Trophoblast cell (in vitro differentiated cells and primary cell): ENCODE measurements around the gene EEFSEC.

Experiments used
- DNase-seq, 2 donors: peaks; one replicate each; pipeline ENCODE4 v3.0.0-alpha.2; 2016
- H2AFZ ChIP-seq: 2 replicates; pipeline ENCODE4 v1.6.1; 2013; ENCODE audit warnings: low read length, moderate library complexity, mild to moderate bottlenecking; ENCODE audit not compliant: insufficient read depth, poor library complexity
- H2AK5ac ChIP-seq: 2 replicates; pipeline ENCODE4 v1.6.1; 2013; ENCODE audit warnings: mild to moderate bottlenecking, low read length
- H2BK120ac ChIP-seq: 2 replicates; pipeline ENCODE4 v1.6.1; 2013; ENCODE audit warnings: low read length, mild to moderate bottlenecking, moderate library complexity; ENCODE audit not compliant: insufficient read depth, poor library complexity
- H2BK12ac ChIP-seq: 2 replicates; pipeline ENCODE4 v1.6.1; 2013; ENCODE audit warnings: mild to moderate bottlenecking, low read length, moderate library complexity
- H2BK5ac ChIP-seq: 2 replicates; pipeline ENCODE4 v1.6.1; 2013; ENCODE audit warnings: low read length, low read depth, moderate library complexity, mild to moderate bottlenecking; ENCODE audit not compliant: poor library complexity
- H3K14ac ChIP-seq: 2 replicates; pipeline ENCODE4 v1.6.1; 2013; ENCODE audit warnings: mild to moderate bottlenecking, low read length
- H3K18ac ChIP-seq: 2 replicates; pipeline ENCODE4 v1.6.1; 2013; ENCODE audit warnings: mild to moderate bottlenecking, low read length
- H3K23ac ChIP-seq: 2 replicates; pipeline ENCODE4 v1.6.1; 2013; ENCODE audit warnings: low read length
- H3K27ac ChIP-seq: 2 replicates; pipeline ENCODE4 v1.5.1; 2013; ENCODE audit warnings: low read depth, mild to moderate bottlenecking, inconsistent platforms, low read length, moderate library complexity
- H3K27me3 ChIP-seq: 2 replicates; pipeline ENCODE4 v1.6.1; 2013; ENCODE audit warnings: inconsistent platforms, mild to moderate bottlenecking, low read length, moderate library complexity; ENCODE audit not compliant: insufficient read depth
- H3K36me3 ChIP-seq, 2 experiments: 1 replicate in 1 of 2; 2 replicates in 1 of 2; pipeline ENCODE4 v1.6.1; 2013; ENCODE audit warnings: low read length in 2 of 2, mild to moderate bottlenecking in 2 of 2, moderate library complexity in 1 of 2; ENCODE audit not compliant: insufficient read depth in 2 of 2, control insufficient read depth in 1 of 2
- H3K4ac ChIP-seq: 2 replicates; pipeline ENCODE4 v1.6.1; 2013; ENCODE audit warnings: low read depth, mild to moderate bottlenecking, low read length, moderate library complexity
- H3K4me1 ChIP-seq, 2 experiments: 1 replicate in 1 of 2; 2 replicates in 1 of 2; pipeline ENCODE4 v1.6.1; 2013; ENCODE audit warnings: low read length in 2 of 2, mild to moderate bottlenecking in 2 of 2, moderate library complexity in 1 of 2; ENCODE audit not compliant: insufficient read depth in 2 of 2, control insufficient read depth in 1 of 2
- H3K4me2 ChIP-seq: 2 replicates; pipeline ENCODE4 v1.6.1; 2013; ENCODE audit warnings: inconsistent platforms, mild to moderate bottlenecking, low read length, moderate library complexity
- H3K4me3 ChIP-seq: 2 replicates; pipeline ENCODE4 v1.5.1; 2013; ENCODE audit warnings: mild to moderate bottlenecking, low read depth, low read length, inconsistent platforms
- H3K79me1 ChIP-seq: one replicate; pipeline ENCODE4 v1.6.1; 2013; ENCODE audit warnings: low read length
- H3K79me2 ChIP-seq: 2 replicates; pipeline ENCODE4 v1.6.1; 2013; ENCODE audit warnings: low read length, mild to moderate bottlenecking; ENCODE audit not compliant: control insufficient read depth, insufficient read depth, poor library complexity
- H3K9ac ChIP-seq: 2 replicates; pipeline ENCODE4 v1.6.1; 2013; ENCODE audit warnings: mild to moderate bottlenecking, low read length
- H3K9me3 ChIP-seq: 2 replicates; pipeline ENCODE4 v1.6.1; 2013; ENCODE audit warnings: low read depth, mild to moderate bottlenecking, control low read depth, inconsistent platforms, low read length; ENCODE audit not compliant: insufficient read depth
- H4K12ac ChIP-seq: 2 replicates; pipeline ENCODE4 v1.6.1; 2013; ENCODE audit warnings: low read depth, mild to moderate bottlenecking, low read length, moderate library complexity
- H4K8ac ChIP-seq: 2 replicates; pipeline ENCODE4 v1.6.1; 2013; ENCODE audit warnings: low read depth, mild to moderate bottlenecking, low read length, moderate library complexity
- H4K91ac ChIP-seq: one replicate; pipeline ENCODE4 v1.6.1; 2013; ENCODE audit warnings: low read depth, mild to moderate bottlenecking, low read length, moderate library complexity
- WGBS: extraction: QIAGEN DNeasy Blood & Tissue Kit; methylation state at CpG from one replicate; pipeline ENCODE4 v1.1.7; 2013; ENCODE audit warnings: missing lambda C conversion rate; ENCODE audit not compliant: insufficient read length, insufficient coverage; ENCODE audit errors: extremely low coverage; 5-methylcytosine and 5-hydroxymethylcytosine counted together

Gene EEFSEC

GRCh38 chr3:128381609-128382008 lies 228.3 kb downstream of the EEFSEC start:
- Histone ChIP-seq H3K79me1 (no peaks in the 10 kb centered on the region), H2BK120ac (no peak overlapping the region), H3K4ac (no peak overlapping the region), H2AK5ac (no peak overlapping the region), H3K79me2 (no peaks in the 10 kb centered on the region), H3K9me3 (no peaks in the 10 kb centered on the region), H3K4me3 (no peak overlapping the region), H3K18ac (no peak overlapping the region), H2BK12ac (no peak overlapping the region), H4K8ac (no peak overlapping the region), H3K4me2 (no peak overlapping the region), H3K9ac (no peak overlapping the region), H3K36me3 (no peaks in the 10 kb centered on the region), H4K12ac (no peak overlapping the region), H2AFZ (no peak overlapping the region), H2BK5ac (no peak overlapping the region), H3K27ac (no peak overlapping the region), H3K23ac (no peak overlapping the region), H3K4me1 (peaks cover 5 to 8% of the 10 kb centered on the region in 2 experiments), H4K91ac (no peak overlapping the region), H3K14ac (no peak overlapping the region), H3K27me3 (no peaks in the 10 kb centered on the region)
- DNase-seq = no peak
- WGBS = no CpG with 5 or more reads among the region's 10 CpGs

- no peak overlapping the region for H3K18ac ChIP-seq
- no peak for DNase-seq
- no peaks in the 10 kb centered on the region for H3K9me3 ChIP-seq
- no peak overlapping the region for H2AK5ac ChIP-seq
- no peak overlapping the region for H4K8ac ChIP-seq
- H3K79me2 ChIP-seq = no peaks in the 10 kb centered on the region
- H3K4ac ChIP-seq = no peak overlapping the region
- no peak overlapping the region for H2BK12ac ChIP-seq
- H3K4me3 ChIP-seq = peak overlapping the region; percentile 8
- H2BK120ac ChIP-seq = no peak overlapping the region
- H3K14ac ChIP-seq = no peak overlapping the region
- no peak overlapping the region for H3K9ac ChIP-seq
- no peak overlapping the region for H2AFZ ChIP-seq
- no peak overlapping the region for H4K91ac ChIP-seq
- no peak overlapping the region for H4K12ac ChIP-seq
- no peaks in the 10 kb centered on the region for H3K27me3 ChIP-seq
- H3K4me2 ChIP-seq = no peak overlapping the region
- no CpG with 5 or more reads among the region's 14 CpGs for WGBS
- no peak overlapping the region for H3K27ac ChIP-seq
- H2BK5ac ChIP-seq = no peak overlapping the region
- H3K4me1 ChIP-seq = peaks cover 5 to 8% of the 10 kb centered on the region in 2 experiments
- no peaks in the 10 kb centered on the region for H3K36me3 ChIP-seq
- no peaks in the 10 kb centered on the region for H3K79me1 ChIP-seq
- H3K23ac ChIP-seq = no peak overlapping the region
These were observed 229.0 kb downstream of the EEFSEC start for GRCh38 chr3:128382221-128382807.

DNA sequence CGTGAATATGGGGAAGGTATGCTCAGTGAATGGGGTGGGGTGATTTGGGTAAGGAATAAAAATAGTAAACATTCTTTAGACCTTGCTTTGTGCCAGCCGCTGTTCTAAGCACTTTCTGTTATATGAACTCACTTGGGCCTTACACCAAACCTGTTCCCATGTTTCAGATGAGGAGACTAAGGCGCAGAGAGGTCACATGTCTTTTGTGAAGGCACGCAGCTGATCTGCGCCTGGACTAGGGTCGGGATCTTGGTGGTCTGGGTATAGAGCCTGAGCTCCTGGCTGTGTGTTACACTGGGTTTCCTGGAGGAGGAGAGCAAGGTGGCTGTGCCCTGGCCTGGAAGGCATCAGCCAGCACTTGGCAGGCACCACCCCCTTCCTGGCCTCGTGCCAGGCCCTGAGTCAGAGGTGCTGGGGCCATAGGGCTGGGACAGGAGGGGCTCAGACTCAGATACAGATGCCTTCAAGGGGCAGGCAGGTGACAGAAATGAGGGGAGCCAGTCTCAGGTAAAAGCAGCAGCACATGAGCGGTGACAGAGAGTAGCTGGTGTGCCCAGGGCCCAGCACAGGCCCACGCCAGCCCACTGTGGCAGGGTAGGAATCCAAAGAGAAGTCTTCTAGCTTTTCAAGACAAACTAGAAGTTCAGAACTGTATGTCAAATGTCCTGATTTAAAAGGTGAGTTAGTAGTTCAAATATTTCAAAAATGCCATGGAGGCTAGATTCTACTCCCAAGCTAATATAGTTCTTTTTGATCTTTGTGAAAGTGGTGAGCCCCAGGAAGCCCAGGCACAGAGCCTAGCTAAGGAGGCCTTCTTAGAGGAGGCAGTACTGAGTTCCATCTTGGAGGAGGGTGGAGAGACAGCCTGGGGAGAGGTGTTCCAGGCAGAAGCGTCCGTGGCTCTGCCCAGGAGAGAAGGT lies 230.3 kb downstream of the EEFSEC start:
- H3K36me3 ChIP-seq = no peaks in the 10 kb centered on the region
- H3K23ac ChIP-seq = no peak overlapping the region
- no peak overlapping the region for H2BK5ac ChIP-seq
- H3K9ac ChIP-seq = no peak overlapping the region
- H3K4me3 ChIP-seq = no peak overlapping the region
- no peak overlapping the region for H3K27ac ChIP-seq
- no peak overlapping the region for H3K4me2 ChIP-seq
- H2AFZ ChIP-seq = no peak overlapping the region
- no peak overlapping the region for H3K14ac ChIP-seq
- no peak overlapping the region for H2BK12ac ChIP-seq
- H3K79me1 ChIP-seq = no peaks in the 10 kb centered on the region
- no peak overlapping the region for H3K18ac ChIP-seq
- H4K12ac ChIP-seq = no peak overlapping the region
- H3K27me3 ChIP-seq = no peaks in the 10 kb centered on the region
- peak; percentile 15 to 54 for DNase-seq
- H2AK5ac ChIP-seq = peak overlapping the region; percentile 23
- no peaks in the 10 kb centered on the region for H3K9me3 ChIP-seq
- H3K4me1 ChIP-seq = peaks cover 5 to 8% of the 10 kb centered on the region in 2 experiments
- H3K4ac ChIP-seq = no peak overlapping the region
- H4K91ac ChIP-seq = no peak overlapping the region
- H4K8ac ChIP-seq = no peak overlapping the region
- H2BK120ac ChIP-seq = no peak overlapping the region
- WGBS = no CpG with 5 or more reads among the region's 11 CpGs
- no peaks in the 10 kb centered on the region for H3K79me2 ChIP-seq

DNA sequence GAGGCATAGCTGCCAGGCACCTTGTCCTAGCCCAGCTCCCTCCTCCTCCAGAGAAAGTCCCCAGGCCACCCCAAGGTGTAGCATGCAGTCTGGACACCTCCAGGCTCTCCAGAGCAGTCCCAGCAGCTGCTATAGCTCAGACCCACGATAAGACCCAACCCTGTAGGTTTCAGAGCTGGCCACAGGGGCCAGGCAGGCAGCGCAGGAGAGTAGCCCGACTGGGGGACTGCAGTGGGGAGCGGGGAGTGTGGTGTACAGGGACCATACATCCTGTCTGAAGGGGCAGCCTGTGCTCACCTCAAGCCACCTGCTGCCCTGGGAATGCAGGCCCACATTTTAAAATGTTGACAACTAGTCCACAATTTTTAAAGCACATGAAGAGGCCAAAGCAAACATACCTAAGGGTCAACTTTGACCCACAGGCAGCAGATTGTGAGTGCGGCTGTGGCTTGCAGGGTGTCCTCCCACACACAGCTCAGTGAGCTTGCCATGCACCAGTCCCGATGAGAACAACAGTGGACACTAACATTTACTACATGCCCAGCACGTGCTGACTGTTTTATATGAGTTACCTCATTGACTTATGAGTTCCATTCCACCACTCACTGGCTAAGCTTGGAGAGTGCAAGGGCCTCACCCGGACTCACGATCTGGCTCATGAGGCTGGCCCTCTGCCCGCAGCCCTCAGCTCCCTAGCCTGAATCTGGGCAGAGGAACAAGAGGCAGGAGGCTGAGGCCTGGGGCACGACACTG lies 232.0 kb downstream of the EEFSEC start:
- Histone ChIP-seq H3K36me3 (no peaks in the 10 kb centered on the region), H4K8ac (no peak overlapping the region), H4K12ac (no peak overlapping the region), H2AFZ (no peak overlapping the region), H3K79me1 (no peaks in the 10 kb centered on the region), H4K91ac (no peak overlapping the region), H3K4me3 (no peak overlapping the region), H3K4me2 (no peak overlapping the region), H2AK5ac (no peak overlapping the region), H3K27ac (no peak overlapping the region), H3K23ac (no peak overlapping the region), H2BK5ac (no peak overlapping the region), H3K4me1 (peaks cover 5 to 8% of the 10 kb centered on the region in 2 experiments), H3K14ac (no peak overlapping the region), H3K4ac (no peak overlapping the region), H3K9me3 (no peaks in the 10 kb centered on the region), H3K9ac (no peak overlapping the region), H3K27me3 (no peaks in the 10 kb centered on the region), H3K18ac (no peak overlapping the region), H3K79me2 (no peaks in the 10 kb centered on the region), H2BK12ac (no peak overlapping the region), H2BK120ac (no peak overlapping the region)
- peak in 1 of 2 donors; percentile 21 for DNase-seq
- WGBS = no CpG with 5 or more reads among the region's 11 CpGs
